ENCODE data around the gene TAP1. TPM values are rescaled to one million over a fixed set of nuclear protein-coding genes. Genes with fewer than 3 reads are reported as not detected.
"Not testable (repeated sequence)": the region's sequence is repeated elsewhere in the genome, so short reads cannot be mapped to it uniquely, and the experiment has no call there.

Gene TAP1, protein sequence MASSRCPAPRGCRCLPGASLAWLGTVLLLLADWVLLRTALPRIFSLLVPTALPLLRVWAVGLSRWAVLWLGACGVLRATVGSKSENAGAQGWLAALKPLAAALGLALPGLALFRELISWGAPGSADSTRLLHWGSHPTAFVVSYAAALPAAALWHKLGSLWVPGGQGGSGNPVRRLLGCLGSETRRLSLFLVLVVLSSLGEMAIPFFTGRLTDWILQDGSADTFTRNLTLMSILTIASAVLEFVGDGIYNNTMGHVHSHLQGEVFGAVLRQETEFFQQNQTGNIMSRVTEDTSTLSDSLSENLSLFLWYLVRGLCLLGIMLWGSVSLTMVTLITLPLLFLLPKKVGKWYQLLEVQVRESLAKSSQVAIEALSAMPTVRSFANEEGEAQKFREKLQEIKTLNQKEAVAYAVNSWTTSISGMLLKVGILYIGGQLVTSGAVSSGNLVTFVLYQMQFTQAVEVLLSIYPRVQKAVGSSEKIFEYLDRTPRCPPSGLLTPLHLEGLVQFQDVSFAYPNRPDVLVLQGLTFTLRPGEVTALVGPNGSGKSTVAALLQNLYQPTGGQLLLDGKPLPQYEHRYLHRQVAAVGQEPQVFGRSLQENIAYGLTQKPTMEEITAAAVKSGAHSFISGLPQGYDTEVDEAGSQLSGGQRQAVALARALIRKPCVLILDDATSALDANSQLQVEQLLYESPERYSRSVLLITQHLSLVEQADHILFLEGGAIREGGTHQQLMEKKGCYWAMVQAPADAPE
- 10 to 100 TPM in 3 of 4 donors, 1 to 10 TPM in 1; 9.2 to 11.9 (median 11.8) TPM for polyA plus RNA-seq (ENCODE audit: insufficient read length in 4 of 4)

DNA sequence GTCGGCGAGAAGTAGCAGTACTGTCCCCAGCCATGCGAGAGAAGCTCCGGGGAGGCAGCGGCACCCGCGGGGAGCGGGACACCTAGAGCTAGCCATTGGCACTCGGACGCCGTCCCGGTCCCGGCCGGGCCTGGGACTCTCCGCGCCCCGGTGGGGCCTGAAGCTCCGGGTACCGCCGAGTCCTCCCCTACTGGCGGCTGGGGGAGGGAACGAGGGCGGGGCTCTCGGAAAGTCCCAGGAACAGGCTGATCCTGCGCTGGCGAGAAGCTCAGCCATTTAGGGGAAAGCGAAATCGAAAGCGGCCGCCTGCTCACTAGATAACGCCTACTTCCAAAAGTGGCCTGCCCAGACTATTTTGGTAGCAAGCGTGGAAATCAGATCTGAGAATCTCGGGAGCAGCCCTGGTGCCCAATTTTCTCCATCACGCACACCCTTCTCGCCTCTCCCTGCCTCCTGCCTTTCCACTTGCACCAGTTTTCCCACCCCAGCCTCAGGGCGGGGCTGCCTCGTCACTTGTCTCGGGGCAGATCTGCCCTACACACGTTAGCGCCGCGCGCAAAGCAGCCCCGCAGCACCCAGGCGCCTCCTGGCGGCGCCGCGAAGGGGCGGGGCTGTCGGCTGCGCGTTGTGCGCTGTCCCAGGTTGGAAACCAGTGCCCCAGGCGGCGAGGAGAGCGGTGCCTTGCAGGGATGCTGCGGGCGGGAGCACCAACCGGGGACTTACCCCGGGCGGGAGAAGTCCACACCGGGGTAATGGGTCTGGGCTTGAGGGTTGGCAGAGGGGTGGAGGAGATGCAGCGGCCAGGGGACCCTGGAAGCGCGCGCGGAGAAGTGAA lies at the start of gene TAP1, which contains the start of gene PSMB9:
Gene TAP1, minus strand, starts transcription at position 164 of the 835 bp plus-strand sequence. Its CDS starts 68 bp downstream, at position 96.
Gene PSMB9, plus strand, starts transcription at position 652 of the 835 bp plus-strand sequence. Its CDS starts 38 bp downstream, at position 690.
- peak; percentile 85 to 88 (median 87) for DNase-seq (ENCODE audit: low read depth in 4 of 4, low spot score in 2 of 4)

DNA sequence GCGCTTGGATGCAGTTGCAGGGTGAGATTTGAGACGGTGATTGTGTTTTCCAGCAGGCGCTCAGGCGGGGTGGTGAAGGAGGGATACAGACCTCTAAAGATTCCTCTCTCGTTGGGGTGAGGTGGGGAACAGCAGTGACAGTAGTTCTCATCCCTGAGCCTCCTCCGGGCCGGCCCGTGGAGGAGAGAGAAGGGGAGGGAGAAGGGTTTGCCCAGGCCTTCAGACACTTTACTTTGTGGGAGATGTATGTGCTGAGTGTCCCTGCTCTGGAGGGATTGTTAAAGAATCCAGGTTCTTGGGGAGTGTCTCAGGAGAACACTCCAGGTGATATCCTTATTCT lies 41.5 kb upstream of the TAP1 start:
- DNase-seq (ENCODE audit: low read depth in 4 of 4, low spot score in 2 of 4), result no peak

DNA sequence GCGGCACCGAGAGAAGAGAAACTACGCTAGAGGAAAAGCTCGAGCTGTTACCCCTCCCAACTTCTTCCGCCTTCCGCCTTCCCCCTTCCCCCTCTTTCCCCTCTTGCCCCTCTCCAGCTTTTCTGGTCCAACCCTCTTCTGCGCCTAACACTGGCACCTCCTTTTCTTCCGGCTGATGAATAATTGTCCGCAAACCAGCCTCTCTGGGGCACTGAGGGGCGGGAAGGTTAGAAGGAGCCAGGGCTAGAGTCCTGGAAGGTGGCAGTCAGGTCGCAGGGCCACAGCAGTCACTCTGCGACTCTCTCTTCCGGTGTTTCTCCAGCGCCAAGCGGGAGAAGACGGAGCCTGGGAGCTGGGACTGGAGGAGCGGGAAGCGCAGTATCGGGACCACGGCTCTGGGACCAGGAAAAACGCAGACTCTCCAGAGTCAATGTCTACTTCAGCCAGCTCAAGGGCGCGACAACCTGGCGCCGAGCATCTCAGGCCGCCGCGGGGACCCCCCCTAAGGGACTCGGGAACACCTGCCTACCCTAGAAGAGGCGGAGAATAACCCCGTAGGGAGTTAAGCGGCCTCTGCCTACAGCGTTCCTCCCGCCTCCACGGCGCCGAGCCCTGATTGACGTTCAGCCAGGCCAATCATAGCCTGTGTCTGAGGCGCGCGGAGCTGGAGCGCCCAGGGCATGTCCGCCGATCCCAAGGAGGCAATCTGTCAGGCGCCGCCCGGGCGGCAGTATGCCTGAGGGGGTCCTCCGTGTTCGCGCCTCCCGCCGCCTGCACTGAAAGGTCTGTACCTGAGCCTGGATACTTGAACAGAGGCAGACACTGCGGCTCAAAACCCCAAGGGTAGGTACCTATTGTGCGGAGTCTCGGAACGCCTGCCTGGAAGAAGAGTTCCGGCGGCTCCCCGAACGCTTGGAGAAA lies 40.8 kb upstream of the TAP1 start:
- DNase-seq (ENCODE audit: low read depth in 4 of 4, low spot score in 2 of 4), result peak; percentile 92 to 98 (median 95)

DNA sequence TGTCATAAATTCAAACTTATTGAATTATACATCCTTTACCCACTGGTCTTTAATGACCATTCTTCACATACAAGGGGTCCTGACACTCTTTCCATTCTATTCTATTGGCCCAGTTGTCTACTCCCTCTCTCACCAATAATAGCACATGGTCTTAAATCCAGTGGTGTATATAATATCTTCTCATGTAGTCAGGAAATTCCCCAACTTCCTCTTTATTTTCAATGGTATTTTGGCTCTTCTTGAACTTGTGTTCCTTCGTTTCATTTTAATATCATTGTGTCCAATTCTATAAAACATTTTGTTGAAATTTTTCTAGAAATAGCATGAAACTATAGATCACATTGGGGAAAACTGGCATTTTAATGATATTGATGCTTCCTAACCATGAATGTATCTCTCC lies 37.3 kb upstream of the TAP1 start:
- no peak for DNase-seq (ENCODE audit: low read depth in 4 of 4, low spot score in 2 of 4)

DNA sequence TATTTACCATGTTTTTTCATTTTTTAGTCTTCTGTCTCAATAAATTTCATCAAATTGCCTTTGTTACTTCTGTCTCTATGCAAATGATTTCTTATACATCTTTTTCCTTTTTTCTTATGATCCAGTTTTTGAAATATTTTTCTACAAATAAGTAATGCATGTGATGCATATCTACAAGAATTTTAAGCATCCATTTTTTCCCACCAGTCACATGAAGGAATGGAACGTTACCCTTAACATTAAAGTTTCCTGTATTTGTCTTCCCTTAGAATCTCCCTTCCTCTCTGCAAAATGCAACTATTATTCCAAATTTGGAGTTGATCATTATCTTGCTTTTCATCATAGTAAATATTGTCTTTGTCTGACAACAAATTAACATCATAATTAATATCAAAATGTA lies 36.0 kb upstream of the TAP1 start:
- DNase-seq (ENCODE audit: low read depth in 4 of 4, low spot score in 2 of 4), result no peak

DNA sequence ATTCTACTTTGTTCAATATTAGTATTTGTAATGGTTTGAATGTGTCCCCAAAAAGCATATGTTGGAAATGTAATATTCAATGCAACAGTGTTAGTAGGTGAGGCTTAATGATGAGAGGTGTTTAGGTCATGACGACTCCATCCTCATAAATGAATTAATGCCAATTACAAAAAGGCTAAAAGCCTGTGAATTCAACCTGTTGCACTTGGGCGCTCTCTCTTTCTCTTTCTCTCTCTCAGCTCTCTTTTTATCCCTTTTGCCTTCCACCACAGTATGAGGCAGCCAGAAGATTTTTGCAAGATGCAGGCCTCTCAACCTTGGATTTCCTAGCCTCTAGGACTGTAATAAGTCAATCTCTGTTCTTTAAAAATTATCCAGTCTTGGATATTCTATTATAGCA lies 35.1 kb upstream of the TAP1 start:
- no peak for DNase-seq (ENCODE audit: low read depth in 4 of 4, low spot score in 2 of 4)

DNA sequence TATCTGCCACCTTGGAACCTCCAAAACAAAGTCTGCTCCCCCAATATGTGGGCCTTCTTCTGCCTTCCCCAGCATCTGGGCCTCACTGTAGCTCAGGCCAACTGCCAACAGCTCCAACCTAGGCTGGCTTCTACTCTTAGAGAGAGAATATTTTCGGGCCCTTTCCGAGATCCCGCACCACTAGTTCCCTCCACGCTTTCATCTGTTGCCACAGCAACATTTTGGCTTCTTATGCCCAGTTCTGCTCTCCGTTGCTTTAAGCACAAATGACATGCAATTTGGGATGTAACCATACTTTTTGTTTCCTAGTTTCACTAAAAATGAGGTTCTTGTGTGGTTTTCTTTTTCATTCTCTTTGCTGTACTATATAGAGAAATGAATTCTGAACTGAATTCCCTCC lies 34.1 kb upstream of the TAP1 start:
- DNase-seq (ENCODE audit: low read depth in 4 of 4, low spot score in 2 of 4), result no peak

DNA sequence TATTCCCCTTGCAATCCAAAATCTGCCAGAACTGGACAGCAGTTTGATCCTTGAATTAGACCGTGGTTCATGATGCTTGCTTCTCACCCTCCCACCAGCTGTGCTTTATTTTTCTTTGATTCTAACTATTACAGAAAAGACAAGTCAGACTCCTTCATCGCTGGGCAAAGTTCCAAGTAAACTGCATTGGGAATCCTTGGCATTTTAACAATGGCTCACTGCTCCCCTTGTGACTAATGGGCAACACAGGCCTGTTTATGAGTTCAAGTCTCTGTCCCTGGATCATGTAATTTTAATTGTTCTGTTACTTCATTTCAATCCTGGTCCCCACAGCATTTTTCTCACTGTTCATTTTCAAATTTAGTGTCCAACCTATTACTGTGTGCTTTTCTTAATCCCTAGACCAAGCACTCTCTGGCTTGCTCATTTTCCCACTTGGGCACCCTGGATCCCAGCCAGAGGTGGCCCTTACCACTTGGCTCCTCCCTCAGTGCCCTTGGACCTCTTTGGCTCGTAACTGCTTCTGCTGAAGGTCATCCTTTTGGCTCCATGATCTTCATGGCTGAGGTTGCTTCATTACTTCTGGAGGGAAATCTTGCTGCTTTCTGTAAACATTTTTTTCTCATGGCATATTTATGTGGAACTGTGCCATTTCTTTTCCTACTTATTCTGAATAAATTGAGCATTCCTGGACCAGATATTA lies 33.3 kb upstream of the TAP1 start:
- no peak for DNase-seq (ENCODE audit: low read depth in 4 of 4, low spot score in 2 of 4)

DNA sequence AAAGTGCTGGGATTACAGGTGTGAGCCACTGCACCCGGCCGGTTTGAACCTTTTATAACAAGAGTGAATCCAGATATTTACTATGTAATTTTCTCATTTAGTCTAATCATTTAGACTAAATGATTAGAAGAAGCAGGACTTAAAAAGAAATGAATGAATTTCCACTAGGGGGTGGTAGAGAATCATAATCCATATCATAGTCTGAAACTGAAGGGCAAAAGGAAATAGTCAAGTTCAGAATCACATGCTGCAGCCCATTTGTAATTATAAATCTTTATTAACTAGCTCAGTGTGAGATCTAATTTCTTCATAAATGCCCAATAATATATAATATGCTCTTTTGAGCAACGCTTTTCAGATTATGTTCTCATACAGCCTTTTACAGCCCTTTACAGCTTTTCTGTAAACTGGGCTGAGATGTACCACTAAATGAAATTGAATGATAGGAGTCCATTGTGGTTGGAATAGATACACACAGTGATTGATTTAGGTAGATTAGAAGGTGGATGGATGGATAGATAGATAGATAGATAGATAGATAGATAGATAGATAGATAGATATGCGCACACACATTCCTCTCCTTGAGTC lies 32.3 kb upstream of the TAP1 start:
- DNase-seq (ENCODE audit: low read depth in 4 of 4, low spot score in 2 of 4), result peak; percentile 25 to 77 (median 61)

DNA sequence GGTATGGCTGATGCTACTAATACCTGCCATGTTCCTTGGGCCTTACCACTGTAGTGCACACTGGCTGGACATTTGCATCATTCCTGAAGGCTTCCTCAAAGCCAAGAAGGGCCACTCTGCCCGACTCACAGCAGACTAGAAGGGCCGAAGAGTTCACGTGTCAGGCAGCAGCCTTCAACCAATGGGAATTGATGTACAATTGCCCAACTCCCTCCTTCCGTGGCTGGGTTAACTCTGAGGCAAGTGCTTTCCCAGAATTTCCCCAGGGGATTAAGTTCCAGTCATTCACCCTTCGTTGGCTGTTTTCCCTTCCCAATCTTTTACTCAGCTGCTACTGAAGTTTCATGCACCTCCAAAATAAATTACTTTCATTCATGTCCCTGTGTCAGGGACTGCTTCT lies 30.3 kb upstream of the TAP1 start:
- DNase-seq (ENCODE audit: low read depth in 4 of 4, low spot score in 2 of 4), result no peak

DNA sequence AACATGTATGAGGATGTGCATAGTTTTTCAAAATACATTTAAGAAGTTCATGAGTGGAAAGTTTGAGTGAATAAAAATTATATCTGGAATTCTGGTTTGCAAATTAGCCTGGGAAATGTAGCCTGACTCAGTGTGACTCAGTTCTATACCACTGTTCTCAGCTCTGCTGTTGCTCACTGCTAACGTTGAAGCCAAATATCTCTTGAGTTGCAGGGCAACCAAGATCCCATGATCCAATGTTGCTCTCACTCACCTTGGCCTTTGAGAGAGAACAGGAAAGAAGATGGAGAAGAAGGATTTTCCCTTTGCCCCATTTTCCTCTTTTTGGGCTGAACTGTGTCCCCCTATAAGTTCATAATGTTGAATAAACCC lies 29.4 kb upstream of the TAP1 start:
- DNase-seq (ENCODE audit: low read depth in 4 of 4, low spot score in 2 of 4), result no peak

DNA sequence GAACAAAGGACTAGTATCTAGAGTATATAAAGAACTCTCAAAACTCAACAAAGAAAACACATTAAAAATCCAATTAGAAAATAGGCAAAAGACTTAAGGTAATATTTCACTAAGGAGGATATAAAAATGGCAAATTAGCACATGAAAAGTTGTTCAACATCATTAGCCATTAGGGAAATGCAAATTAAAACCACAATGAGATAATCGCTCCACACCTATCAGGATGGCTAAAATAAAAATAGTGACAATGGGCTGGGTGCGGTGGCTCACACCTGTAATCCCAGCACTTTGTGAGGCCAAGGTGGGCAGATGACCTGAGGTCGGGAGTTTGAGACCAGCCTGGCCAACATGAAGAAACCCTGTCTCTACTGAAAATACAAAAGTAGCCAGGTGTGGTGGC lies 27.5 kb upstream of the TAP1 start:
- not testable (repeated sequence) for DNase-seq (ENCODE audit: low read depth in 4 of 4, low spot score in 2 of 4)

DNA sequence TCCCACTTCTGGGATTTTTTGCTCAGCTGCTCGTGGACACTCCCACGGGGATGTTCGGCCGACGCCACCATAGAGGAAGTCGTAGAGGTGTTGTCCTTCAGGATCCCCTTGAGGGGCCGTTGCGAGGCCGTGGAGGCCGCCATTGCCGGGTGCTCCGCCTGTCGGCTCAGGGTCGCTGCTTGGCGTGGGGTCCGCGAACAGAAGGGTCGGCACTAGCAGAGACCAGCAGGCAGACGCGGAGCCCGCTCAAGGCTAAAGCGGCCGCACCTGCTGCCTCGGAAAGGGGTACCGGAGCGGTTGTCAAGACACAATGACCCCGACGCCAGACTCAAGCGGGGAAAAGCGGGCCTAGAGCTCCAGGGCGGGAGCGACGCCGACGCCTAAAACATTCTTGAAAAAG lies 26.2 kb upstream of the TAP1 start:
- no peak for DNase-seq (ENCODE audit: low read depth in 4 of 4, low spot score in 2 of 4)

DNA sequence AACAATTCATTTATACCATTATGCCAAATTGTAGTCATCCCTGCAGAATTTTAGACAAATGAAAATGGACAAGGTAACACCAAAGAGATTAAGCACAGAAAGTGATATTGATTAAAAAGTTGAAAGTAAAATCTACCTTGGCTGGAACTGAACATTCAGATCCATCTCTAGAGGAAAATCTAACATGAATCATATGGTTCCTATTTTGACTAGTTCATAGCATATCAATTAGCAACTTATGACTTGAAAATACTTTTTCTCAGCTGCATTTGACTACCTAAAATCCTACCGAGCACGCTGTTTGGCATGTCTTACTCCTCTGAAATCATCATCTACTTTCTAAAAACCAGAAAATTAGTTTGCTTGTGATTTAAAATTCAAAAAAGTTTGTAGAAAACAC lies 23.1 kb upstream of the TAP1 start:
- no peak for DNase-seq (ENCODE audit: low read depth in 4 of 4, low spot score in 2 of 4)

DNA sequence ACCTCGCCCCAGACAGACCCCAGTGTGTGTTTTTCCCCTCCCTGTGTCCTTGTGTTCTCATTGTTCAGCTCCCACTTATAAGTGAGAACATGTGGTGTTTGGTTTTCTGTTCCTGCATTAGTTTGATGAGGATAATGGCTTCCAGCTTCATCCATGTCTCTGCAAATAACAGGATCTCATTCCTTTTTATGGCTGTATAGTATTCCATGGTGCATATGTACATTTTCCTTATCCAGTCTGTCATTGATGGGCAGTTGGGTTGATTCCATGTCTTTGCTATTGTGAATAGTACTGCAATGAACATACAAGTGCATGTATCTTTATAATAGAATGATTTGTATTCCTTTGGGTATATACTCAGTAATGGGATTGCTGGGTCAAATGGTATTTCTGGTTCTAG lies 20.4 kb upstream of the TAP1 start:
- not testable (repeated sequence) for DNase-seq (ENCODE audit: low read depth in 4 of 4, low spot score in 2 of 4)

DNA sequence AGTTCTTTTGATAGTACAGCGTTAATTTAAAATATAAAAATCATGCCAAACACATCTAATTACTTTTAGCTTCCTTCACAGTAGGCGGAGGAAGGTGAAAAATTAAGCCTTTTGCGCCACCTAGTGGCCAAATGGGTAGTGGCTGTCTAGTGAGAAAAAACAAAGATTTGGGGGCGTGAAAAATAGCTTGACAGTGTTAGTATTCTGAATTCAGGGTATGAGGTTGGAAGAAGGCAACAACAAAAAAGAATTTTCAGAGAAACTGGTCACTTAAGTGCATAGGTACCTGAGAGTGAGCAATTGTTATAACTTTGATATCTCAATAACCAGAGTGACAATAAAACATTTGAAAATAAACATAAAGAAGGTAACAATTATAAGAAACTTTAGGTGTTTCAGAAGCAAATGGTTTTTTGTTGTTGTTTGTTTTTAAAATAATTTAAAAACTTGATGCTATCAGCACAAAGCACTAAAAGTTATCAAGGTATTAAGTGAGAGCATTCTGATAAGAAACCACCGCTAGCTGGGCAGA lies 14.8 kb upstream of the TAP1 start:
- DNase-seq (ENCODE audit: low read depth in 4 of 4, low spot score in 2 of 4), result peak in 3 of 4 donors; percentile 64 to 84 (median 69)

DNA sequence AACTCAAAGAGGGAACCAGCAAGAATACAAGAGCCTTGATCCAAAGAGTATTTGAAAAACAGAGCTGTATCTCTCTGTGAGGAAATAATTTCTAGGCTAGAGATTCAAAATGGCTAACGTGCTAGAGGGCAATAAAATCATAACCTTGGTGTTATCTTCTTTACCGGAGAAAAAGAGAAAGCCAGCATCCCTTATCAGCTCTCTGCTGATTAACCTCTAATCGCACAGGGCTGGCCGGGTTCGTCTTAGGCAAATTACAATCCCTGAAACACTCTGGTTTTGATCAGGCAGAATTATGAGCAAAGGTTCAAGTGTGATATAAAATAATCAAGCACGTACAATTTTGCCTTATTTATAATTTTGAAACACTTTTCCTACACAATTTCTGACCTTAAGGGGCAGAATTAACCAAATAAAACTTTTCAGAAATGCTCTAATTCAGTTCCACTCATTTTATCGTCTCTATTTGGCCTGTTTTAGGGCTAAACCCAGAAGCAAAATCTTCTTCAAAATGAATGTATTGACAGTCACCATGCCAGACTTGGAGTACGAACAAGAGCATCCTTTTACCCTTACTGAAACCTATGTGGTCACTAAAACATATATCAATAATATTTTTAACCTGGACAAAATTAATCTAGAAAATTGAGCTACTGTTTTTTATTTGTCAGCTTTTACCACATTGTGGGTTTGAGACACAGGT lies 14.2 kb upstream of the TAP1 start:
- DNase-seq (ENCODE audit: low read depth in 4 of 4, low spot score in 2 of 4), result no peak

DNA sequence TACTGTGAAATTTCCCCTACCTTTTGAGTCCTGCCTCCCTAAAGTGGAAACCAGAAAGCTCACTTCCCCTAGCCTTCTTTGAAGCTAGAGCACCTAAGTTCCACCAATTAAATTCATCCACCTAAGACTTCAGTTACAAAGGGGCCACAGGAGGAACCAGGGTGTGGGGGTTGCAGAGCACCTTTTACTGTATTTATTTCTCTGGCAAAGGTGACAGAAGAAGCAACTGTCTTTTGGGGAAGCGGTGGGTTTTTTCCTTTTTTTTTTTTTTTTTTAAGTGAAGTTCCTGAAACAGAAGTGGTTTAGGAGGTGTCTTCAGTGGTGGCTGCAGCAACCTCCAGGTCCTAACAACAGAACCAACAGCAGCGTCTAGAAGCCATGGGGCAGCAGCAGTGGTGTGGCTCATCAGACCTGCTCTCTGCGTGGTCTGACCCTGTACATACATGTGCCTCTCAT lies 13.5 kb upstream of the TAP1 start:
- DNase-seq (ENCODE audit: low read depth in 4 of 4, low spot score in 2 of 4), result no peak
